HG03558 (cell line): ENCODE measurements around the gene GLIS1.

Experiments used
- ATAC-seq: cut with Tn5 transposase; IDR thresholded peaks from one replicate; pipeline ENCODE4 v1.9.1; 2021; ENCODE audit warnings: moderate number of reproducible peaks; ENCODE audit not compliant: unreplicated experiment; ENCODE audit errors: extremely low read depth

Gene GLIS1

DNA sequence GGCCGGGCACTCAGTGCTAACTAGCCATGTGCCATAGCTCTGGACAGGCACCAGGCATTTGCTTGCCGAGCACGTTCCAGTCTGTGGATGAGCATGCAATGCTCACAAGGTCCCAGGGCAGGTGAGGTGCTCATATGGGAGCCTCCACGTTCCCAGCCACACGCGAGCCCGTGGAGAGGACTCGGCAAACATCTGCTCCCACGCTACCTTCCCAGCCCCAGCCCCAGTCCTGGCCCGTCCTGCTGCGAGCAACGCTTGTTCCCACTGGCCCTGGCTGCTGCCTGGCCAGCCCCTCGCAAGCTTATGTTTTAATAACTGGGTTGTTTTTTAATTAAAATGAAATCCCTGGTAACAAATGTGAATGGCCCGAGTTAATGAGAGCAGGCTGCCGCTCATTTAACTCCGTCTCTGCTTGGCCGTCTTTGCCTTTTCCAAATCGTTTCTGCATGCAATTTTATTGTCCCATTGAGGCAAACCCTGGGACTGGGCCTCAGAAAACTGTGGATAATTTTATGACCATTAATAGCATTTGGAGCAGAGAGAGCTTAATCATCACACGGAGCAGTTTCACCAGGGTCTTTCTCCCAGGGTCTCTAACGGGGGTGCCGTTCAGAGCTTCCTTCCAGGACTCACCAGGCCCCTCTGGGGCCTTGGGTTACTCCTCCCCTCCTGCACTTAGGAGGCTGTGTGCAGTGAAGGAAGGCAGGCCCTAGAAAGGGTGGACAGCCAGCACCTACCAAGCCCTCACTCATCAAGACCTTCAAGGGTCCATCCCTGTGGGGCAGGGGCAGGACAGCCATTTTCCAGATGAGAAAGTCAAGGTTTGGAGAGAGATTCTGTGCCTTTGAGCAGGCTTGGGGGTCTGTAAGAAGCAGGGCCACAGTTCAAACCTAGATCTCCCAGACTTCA is 136.8 kb downstream of the GLIS1 start:
- ATAC-seq = no peak

DNA sequence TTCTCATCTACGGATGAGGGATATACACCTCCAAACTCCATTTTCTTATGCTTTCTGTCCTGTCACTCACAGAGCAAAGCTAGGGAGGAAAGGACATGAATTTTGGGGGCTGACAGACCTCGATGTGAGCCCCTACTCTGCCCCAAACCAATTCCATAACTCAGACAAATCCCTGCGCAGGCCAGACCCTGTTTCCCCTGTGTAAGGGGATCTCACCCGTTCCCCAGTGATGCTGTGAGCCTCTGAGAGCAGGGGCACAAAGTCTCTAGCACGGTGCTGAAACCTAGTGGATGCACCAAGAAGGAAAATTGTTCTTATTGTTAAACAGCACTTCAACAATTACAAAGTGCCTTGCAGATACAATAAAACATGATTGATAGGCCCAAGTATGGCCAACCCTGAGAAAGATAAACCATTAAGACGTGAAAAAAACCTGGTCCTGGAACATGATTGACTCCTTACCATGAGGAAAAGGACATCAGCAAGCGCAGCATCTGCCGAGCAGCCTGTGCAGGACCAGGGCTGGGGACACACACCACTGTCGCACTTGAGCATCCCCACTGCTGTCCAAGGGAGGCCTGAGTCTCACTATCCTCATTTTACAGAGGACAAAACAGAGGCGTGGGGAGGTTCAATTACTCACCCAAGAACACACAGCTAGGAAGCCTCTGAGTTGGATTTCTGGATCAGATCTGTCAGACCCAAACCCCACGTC is 137.8 kb downstream of the GLIS1 start:
- ATAC-seq = no peak

DNA sequence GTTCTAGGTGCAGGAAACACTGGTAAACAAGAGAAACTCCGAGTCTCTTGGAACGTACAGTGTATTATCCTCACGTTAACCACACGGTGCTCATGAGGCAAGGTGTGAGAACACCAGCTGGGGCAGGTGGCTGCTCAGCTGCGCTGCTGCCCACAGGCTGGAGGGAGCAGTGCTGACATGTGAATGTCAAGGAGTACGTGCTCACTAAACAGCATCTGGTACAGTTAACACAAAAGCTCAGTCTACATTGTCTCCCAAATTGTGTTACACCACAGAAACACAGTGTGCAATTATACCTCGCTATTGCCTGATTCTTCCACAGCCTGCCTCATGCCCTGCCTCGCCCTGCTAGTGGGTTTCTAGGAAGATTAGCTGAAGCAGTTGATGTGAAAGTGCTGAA is 138.4 kb downstream of the GLIS1 start:
- no peak for ATAC-seq

DNA sequence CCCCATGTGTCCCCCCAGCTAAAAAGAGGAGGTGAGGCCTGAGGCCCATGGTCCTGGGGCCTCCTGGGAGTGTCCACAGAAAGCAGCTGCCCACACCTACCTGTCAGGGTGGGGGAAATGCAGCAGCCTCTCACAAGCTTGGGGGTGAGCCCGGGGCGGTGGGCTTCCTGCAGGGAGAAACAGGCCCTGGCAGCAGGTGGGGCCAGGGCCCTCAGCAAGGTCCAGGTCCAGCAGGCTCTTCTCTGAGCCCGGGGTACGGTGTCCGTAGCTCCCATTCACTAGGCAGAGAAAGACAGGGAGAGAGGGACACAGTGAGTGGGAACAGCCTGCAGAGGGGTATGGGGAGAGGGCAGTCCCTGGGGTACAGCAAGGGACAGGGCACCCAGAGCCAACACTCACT is 139.0 kb downstream of the GLIS1 start:
- no peak for ATAC-seq

DNA sequence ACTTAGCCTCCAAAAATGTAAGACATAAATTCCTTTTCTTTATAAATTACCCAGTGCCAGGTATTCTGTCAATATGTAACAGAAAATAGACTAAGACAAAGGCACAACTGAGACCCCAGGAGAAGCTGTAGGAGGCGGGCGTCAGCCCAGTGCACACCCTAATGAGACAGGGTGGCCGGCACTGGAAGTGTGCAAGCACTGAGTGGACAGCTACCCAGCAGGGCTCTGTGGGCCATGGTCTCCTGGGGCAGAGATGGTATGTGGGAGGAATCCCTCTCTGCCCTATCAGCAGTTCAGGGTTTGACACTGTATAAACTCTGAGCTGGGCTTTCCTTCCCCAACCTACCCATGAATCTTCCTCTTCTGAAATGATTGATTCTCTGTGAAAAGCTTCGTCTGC is 139.5 kb downstream of the GLIS1 start:
- no peak for ATAC-seq

DNA sequence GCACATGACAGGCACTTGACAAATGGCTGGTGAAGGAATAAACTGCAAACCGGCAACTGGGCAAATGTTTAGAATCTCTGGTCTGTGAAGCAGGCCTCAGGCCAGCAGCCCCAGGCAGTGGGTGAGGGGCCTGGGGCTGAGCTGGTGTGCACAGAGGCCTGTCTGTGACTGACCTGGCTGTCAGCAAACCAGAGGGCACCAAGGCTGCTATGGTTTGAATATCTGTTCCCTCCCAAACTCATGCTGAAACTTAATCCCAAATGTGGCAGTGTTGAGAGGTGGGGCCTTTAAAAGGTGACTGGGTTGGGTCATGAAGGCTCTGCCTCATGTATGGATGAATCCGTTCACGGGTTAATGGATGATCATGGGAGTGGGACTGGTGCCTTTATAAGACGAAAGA is 140.0 kb downstream of the GLIS1 start:
- ATAC-seq = no peak

DNA sequence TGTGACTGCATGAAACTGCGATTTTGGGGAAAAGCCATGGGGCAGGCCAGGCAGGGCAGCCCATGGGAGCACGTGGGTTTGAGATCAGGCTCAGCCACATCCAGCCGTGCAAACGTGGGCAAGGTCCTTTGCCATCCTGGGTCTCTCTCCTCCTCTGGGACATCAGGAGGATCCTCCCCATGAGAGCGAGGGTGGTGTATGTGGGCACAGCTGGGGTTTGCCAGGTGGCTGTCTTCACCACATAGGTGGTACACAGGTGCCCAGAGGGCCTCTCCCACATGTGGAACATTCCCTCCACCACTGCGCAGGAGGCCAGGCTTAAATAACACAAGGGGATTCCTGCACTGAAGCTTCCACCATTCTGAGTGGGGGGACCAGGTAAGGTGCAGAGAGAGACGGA is 143.1 kb downstream of the GLIS1 start:
- no peak for ATAC-seq

DNA sequence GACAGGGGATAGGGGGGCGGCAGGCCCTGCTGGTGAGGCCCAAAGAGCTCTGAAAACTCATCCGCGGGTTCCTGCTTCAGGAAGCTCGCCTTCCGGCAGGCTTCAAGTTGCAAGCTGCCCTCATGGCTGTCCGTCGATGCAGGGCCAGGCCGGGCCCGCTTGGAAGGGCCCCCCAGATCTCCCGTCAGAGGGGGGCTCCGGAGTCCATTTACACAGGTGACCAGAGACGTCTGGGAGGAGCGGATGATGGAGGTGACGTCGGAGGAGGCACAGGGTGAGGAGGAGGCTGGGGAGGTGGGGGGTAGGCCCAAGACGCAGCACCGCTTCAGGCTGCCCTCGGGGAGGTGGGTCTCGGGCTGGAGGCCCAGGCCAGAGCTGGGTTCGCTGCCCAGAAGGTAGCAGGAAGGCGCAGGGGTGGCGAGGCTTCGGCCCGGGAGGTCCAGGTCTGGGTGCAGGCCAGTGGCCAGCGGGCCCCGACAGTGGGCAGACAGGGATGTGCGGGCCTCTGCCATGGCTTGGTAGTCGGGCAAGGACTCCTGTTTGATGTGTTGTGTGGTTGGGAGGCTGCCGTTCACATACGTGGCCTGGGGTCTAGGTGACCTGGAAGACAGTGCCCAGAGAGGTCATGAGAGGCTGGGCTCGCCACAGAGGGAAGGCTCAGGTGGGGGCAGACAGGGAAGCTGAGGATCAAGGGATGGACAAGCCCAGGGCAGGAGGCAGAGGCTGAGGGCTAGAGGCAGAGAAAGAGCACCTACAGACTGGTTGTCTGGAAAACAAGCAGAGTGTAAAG is 144.4 kb downstream of the GLIS1 start:
- no peak for ATAC-seq

DNA sequence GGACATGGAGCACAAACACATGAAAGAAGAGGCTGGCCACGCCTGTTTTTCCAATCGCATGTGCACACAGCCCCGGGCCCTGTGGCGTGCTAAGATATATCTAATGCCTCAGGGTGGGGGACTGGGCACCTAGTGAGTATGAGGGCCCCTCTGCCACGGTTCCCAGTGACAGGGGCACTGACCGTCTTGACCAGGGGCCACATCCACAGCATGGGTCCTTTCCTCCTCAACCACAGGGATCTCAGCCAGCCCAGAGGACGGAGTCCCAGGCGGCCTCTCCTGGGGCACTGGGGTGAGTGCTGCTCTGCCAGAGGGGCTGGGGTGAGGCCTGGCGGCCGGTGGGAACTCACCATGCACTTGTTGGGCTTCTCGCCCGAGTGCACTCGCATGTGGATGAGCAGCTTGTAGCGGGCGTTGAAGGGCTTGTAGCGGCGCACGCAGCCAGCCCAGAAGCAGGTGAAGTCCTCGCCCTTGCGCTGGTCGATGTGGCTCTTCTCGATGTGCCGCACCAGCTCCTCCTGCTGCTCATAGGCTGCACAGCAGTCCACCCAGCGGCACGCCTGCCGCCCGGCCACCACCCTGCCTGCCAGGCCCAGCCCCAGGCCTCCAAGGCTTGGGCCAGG is 145.1 kb downstream of the GLIS1 start:
- no peak for ATAC-seq

DNA sequence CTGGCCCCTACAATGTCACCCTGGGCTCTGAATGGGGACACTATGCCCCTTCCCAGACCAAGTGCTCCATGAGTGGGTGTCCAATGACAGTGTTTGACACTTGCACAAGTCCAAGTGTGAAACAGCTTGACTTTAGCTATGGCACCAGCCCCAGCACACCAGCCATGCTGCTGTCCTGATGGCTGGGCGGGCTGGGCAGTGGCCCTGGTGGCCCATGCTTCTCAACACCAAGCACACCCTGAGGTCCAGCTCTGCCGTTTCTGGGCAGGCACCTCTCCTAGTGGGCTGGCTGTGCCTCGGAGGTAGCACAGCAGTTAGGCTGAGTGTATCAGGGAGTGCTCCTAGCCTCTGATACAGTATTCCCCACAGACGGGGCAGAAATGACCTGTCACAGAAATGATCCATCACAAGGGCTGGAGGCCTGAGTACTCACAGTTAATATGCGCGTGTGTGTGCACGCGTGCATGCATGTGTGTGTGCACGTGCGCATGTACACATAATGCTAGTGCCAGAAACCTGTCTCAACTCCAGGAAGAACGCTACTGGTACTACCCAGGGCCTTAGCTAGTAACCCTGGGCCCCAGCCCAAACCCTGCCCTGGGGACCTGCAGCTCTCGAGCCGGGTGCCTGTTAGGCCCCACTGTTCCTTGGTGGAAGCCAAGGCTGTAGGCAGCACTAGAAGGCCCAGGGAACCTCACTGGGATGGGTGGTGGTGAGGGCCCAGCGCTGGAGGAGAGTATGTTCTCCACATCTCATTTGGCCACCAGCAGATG is 145.8 kb downstream of the GLIS1 start:
- ATAC-seq = no peak

DNA sequence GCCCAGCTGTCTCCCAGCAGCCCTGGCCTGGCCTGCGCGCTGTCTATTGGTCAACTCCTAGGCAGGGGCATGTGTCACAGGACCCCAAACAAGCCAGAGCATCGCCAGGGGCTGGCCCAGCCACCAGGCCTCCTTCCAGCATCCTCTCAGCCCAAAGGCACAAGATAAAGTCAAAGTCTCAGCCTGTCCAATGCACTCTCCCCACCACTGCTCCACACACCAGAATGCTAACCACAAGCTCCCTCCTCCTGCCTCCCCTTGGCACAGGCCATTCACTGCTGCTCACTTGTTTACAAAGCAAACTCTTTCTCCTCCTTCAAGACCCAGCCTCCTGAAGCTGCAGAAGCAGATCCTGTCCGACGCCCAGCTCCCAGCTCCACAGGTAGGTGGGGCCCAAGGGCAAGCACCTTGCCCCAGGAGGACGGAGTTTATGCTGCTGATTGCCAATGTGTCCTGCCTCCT is 146.4 kb downstream of the GLIS1 start:
- ATAC-seq = no peak

DNA sequence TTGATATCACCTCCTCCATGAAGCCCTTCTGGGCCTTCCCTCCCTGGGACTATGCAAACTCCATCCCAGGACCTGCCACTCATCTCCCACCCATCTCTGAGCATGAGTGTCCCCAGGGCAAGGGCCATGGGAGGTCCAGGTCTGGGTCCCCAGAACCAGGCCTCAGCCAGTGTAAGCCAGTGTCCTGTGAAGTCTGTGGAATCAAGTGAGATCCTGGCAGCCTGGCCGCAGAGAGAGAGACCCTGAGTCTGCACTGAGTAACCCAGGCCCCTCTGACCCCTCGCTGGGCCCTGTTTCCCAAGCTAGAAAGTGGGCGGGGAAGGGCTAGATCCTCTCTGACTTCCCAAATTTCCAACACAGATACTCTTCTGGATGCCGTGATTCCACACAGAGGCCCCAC is 147.0 kb downstream of the GLIS1 start:
- no peak for ATAC-seq

DNA sequence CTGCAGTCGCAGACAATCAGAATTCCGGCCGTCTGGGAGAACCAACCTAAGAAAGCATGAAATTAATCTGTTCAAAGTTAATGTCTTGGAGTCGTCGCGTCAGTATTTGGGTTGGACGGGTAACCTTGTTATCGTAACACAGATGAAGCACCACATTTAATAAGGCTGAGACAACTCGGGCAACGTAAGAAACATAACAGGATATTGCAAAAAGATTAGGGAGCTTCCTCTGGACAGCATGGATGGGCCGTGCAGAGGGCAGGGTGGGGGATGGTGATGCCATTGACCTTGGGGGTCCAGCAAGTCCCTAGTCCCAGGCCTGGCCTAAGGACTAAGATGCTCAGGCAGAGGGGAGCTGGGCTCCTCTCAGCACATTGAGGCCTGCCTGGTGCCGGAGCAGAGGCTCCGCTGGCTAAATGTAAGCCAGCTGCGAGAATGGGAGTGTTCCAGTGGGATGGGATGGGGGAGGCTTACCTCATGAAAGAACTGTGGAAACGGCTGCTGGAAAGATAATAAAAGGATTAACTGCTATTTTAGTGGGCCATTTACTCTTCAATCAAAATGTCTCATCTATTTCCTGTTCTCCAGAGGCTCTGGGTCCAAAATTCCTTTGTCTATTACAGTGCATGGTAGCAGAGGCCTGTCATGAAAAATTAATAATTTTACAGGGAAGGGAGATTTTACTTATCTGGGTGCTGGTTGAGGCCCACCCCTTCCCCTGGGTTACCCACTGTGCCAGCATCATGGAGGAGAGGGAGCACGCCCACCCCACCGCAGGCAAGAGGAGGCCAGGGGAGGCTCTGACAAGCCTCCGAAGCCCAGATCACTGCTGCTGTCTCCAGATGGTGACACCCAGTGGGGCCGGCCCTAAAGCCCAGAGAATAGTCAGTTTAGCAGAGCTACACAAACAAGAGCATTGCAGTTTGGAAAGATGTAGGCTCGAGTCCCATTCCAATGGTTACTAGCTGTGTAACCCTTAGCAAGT is 148.1 kb downstream of the GLIS1 start:
- ATAC-seq = no peak

DNA sequence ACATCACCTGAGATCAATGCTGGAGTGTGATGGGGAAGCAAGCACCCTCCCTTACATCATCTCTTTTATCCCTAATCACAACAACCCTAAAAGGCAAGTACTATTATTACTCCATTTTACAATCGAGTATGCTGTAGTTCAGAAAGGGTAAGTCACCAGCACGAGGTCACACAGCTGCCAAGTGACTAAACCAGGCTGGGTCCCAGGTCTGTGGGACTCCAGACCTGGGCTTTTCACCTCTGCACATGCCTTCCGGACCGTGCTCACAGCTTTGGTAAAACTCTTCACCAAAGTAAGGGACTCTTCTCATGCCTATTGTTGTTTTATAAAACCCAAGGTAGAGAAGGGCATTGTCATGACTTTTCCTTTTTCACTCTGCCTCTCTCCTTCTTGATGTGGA is 148.9 kb downstream of the GLIS1 start:
- no peak for ATAC-seq

DNA sequence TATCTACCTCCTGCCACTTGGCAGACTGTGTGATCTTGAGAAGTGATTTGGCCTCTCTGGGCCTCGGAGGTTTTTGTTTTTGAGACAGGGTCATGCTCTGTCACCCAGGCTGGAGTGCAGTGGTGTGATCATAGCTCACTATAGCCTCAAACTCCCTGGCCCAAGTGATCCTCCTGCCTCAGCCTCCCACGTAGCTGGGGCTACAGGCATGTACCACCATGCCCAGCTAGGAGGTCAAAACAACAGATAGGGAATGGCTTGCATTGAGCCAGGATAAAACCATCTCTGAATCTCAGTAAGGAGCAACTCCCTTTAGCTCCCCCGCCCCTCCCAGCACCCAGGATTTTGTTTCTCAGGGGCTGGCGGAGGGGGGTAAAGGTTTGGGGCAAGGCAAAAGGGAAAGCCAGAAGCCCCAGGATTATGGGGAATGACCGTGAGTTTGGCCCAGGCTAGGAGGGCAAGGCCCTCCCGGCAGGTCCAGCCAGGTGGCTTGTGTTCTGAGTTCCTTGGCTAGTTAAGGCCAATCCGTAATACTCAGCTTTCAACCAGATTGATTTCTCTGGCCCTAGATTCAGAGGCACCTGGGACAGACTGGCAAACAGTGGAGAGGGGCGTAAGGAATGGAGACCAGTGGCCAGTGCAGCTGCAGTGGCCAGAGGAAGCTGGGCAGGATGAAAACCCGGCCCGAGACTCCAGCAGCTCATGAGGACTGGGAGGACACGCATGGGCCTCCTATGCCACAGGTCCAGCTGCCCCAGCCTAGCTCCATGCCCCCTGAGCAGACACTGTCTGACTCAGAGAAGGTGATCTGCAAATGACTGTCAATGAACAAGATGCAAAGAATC is 149.7 kb downstream of the GLIS1 start:
- no peak for ATAC-seq

DNA sequence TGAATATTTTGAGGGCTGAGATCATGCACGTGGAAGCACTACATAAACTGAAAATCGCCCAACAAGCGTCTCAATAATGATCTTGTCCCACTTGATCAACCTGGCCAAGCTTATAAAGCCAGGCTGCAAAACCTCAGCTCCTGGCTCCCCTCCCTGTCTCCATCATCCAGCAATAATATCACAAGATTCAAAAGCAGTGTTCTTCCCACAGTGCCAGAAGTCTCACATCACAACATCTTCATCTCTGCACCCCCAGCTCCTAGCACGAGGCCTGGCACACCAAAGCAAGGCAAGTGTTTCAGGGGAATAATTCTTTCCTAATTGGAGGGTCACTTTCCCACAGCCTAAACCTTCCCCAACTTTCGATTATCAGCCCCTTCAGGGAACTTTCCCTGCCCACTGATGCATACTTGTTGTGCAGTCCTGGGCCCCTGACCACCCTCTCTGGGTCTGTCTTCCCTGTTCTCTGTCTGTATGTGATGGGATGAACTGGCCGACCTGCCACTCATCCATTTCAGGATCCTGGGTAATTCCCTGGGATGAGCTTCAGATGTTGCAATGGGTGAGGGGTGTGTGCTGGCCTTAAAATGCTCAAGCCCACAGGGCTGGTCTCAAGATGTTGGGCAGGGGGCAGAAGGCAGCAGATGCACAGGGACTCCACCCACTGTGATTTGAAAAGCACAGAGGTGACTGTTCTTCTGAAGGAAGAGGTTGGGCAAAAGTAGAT is 150.7 kb downstream of the GLIS1 start:
- no peak for ATAC-seq
